Prostate gland (tissue), 2 donors: ENCODE data around the gene AGPS. TPM values are rescaled to one million over a fixed set of nuclear protein-coding genes. Genes with fewer than 3 reads are reported as not detected.

ENCODE experiments used
- DNase-seq: peaks from one replicate; pipeline ENCODE4 v3.0.0-alpha.2; 2019; ENCODE audit warnings: low spot score
- H3K27ac ChIP-seq, 2 donors: fragments of 200-600 bp; sonication (generic); 2 replicates each; pipeline ENCODE4 v1.5.1; 2017 to 2019
- H3K27me3 ChIP-seq: fragments of 200-600 bp; sonication (generic); replicated peaks from 2 replicates; pipeline ENCODE4 v1.5.1; 2019; ENCODE audit not compliant: insufficient read depth
- H3K36me3 ChIP-seq, 2 donors: fragments of 200-600 bp; sonication (generic); 1 replicate in 1 of 2; 2 replicates in 1 of 2; pipeline versions ENCODE4 v1.5.1 to v1.8.1; 2017 to 2019
- H3K4me1 ChIP-seq: fragments of 200-600 bp; sonication (generic); replicated peaks from 2 replicates; pipeline ENCODE4 v1.5.1; 2019
- H3K4me3 ChIP-seq, 2 donors: fragments of 200-600 bp; sonication (generic); 2 replicates each; pipeline ENCODE4 v1.5.1; 2017 to 2019
- H3K9me3 ChIP-seq: fragments of 200-600 bp; sonication (generic); 2 replicates; pipeline ENCODE4 v1.5.1; 2017
- POLR2A ChIP-seq: fragments of 450-650 bp; IDR thresholded peaks from one replicate; pipeline ENCODE4 v1.6.1; 2016; ENCODE audit warnings: antibody characterized with exemption, mild to moderate bottlenecking
- POLR2AphosphoS5 ChIP-seq: sonication (generic); formaldehyde crosslinking; IDR thresholded peaks from one replicate; pipeline ENCODE4 v1.6.1; 2017; ENCODE audit warnings: antibody characterized with exemption
- WGBS: methylation state at CpG from one replicate; pipeline ENCODE4 v1.1.5; 2018; 5-methylcytosine and 5-hydroxymethylcytosine counted together
- intact Hi-C: fragments of 100-400 bp; cut with DNase I; formaldehyde crosslinking; loops from one replicate; pipeline ENCODE4 v1.14.2; 2022
- total RNA-seq, 2 donors: library from RNA; depleted of rRNA; stranded (reverse); fragments of >200 nt; gene quantifications; one replicate each; pipeline ENCODE4 v1.1.0, GENCODE V29; 2016
- TF ChIP-seq, protein P1 (sequence below), 4 experiments: fragments of 200-600 bp in 2 of 4; fragments of 450-650 bp in 2 of 4; sonication (generic) in 2 of 4; IDR thresholded peaks; 1 replicate in 3 of 4; 2 replicates in 1 of 4; pipeline ENCODE4 v1.5.1; 2016 to 2019; ENCODE audit warnings: antibody characterized with exemption in 4 of 4, mild to moderate bottlenecking in 2 of 4, moderate library complexity in 2 of 4

The AGPS gene
- total RNA-seq, 2 donors from 2014 or later, result 17.2 to 50.3 TPM

DNA sequence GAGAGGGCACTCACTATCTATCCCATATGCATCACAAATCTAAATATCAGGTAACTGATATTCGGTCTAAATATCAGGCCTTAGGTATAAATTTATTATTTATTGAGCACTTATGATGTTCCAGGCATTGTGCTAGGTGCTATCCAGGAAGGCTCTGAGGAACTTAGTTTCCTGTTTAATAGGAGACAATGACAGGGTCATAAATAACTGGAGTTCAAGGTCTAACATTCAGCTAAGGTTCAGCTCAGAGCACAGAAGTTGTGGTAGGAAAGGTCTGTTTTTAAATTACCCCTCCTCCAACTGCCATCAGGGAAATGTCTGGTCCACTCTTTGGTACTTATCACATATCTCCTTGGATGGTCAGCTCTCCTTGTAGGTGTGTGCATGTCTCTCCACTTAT lies 193.6 kb downstream of the AGPS start:
- Histone ChIP-seq H3K9me3 (no peaks in the 10 kb centered on the region), H3K27ac (no peak overlapping the region), H3K4me3 (no peak overlapping the region), H3K36me3 (no peaks in the 10 kb centered on the region), H3K4me1 (no peaks in the 10 kb centered on the region), H3K27me3 (no peaks in the 10 kb centered on the region)
- intact Hi-C loops, result no loop called here
- DNase-seq, result no peak
- TF ChIP-seq POLR2A, result no peak
- TF ChIP-seq, protein P1, sequence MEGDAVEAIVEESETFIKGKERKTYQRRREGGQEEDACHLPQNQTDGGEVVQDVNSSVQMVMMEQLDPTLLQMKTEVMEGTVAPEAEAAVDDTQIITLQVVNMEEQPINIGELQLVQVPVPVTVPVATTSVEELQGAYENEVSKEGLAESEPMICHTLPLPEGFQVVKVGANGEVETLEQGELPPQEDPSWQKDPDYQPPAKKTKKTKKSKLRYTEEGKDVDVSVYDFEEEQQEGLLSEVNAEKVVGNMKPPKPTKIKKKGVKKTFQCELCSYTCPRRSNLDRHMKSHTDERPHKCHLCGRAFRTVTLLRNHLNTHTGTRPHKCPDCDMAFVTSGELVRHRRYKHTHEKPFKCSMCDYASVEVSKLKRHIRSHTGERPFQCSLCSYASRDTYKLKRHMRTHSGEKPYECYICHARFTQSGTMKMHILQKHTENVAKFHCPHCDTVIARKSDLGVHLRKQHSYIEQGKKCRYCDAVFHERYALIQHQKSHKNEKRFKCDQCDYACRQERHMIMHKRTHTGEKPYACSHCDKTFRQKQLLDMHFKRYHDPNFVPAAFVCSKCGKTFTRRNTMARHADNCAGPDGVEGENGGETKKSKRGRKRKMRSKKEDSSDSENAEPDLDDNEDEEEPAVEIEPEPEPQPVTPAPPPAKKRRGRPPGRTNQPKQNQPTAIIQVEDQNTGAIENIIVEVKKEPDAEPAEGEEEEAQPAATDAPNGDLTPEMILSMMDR (IDR thresholded peaks at IDR 0.05), result no peak
- no peak for TF ChIP-seq POLR2AphosphoS5
- 75% methylated on average over 1 of the region's 1 CpG for WGBS

DNA sequence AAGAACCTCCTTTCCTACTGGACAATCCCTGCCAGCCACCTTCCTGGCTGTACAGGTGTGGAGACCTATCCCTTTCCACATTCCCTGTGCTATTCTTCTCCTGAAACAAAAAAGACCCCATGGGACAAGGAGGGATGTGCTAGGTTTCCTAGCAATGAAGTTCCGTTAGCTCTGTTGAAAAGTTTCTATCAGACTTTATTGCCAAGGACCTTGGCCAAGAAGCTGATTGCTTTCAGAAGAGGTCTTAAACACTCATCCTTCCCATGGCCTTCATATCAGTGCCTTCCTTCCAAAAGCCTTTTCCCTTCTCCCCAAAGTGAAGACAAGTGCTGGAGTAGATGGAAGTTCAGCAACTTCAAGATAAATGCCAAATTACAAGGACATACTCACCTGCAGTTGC lies 194.8 kb downstream of the AGPS start:
- Histone ChIP-seq H3K27ac (no peak overlapping the region), H3K36me3 (no peaks in the 10 kb centered on the region), H3K4me1 (no peaks in the 10 kb centered on the region), H3K4me3 (no peak overlapping the region), H3K27me3 (no peaks in the 10 kb centered on the region), H3K9me3 (no peaks in the 10 kb centered on the region)
- DNase-seq, result no peak
- TF ChIP-seq POLR2AphosphoS5, result no peak
- TF ChIP-seq POLR2A, result no peak
- TF ChIP-seq, protein P1 (IDR thresholded peaks at IDR 0.05), result no peak
- intact Hi-C loops, result no loop called here
- 89% methylated on average over 1 of the region's 1 CpG for WGBS

DNA sequence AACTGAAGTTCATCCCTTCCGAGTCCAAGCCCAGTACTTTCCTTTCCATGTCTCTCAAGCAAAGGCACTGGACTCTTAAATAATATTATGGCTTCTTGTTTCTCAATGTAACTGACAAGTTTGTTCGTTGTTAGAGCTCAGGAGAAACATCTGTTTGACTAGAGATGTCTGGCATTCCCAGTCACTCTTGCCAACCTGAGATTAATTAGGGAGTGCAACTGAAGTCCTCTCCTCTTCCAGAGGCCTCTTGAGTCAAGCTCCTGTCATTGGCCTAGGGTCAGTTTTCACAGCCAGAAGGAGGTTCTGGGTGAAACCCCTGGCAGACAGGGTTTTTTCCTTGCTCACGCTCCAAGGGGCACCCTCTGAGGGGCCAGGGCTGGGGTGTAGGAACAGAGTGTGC lies 196.1 kb downstream of the AGPS start:
- TF ChIP-seq POLR2A (no peak), POLR2AphosphoS5 (no peak)
- TF ChIP-seq, protein P1 (IDR thresholded peaks at IDR 0.05), result no peak
- Histone ChIP-seq H3K9me3 (no peaks in the 10 kb centered on the region), H3K27ac (no peak overlapping the region), H3K4me1 (no peaks in the 10 kb centered on the region), H3K4me3 (no peak overlapping the region), H3K27me3 (no peaks in the 10 kb centered on the region), H3K36me3 (no peaks in the 10 kb centered on the region)
- 73% methylated on average over 3 of the region's 3 CpGs for WGBS
- no peak for DNase-seq
- intact Hi-C loops, result no loop called here

DNA sequence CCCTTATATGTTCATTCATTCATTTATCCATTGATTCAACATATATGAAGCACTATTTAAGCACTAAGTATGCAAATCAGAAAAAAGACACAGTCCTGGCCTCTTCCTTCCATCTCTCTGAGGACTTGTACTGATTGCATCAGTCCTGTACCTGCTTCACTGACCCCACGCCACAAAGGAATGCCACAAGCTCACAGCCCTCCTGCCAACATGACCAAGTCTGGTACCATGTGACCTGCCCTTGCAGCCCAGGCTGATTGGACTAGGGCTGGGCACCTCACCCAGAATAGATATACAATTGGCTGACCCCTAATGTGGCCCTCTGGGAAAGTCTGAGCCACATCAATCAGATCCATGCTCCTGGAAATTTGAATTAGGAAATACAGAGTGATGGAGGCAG lies 196.6 kb downstream of the AGPS start:
- Histone ChIP-seq H3K36me3 (no peaks in the 10 kb centered on the region), H3K4me3 (no peak overlapping the region), H3K9me3 (no peaks in the 10 kb centered on the region), H3K27me3 (no peaks in the 10 kb centered on the region), H3K27ac (no peak overlapping the region), H3K4me1 (no peaks in the 10 kb centered on the region)
- no peak for TF ChIP-seq POLR2AphosphoS5
- TF ChIP-seq, protein P1 (IDR thresholded peaks at IDR 0.05), result no peak
- no peak for TF ChIP-seq POLR2A
- no peak for DNase-seq
- intact Hi-C loops, result no loop called here
- 96% methylated on average over 1 of the region's 1 CpG for WGBS

DNA sequence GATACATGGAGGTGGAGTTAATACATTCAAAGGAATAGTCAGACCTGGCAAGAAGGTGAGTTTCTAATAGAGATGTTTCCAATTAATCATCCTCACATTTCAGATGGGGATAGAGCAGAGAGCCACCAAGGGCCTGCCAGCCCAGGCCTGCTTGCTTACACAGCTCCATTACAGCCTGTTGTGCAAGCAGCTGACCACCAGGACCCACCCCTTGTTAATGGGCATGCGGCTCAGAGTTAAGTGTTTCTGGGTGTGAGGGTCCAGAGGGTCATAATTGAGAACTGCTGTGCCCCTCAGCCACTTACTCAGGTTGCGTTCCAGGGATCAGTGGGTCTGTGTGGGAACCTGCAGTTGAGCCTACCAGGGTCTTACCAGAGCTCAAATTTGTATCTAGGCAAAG lies 199.8 kb downstream of the AGPS start:
- H3K27me3 ChIP-seq, result no peaks in the 10 kb centered on the region
- H3K27ac ChIP-seq, result no peak overlapping the region
- H3K4me1 ChIP-seq, result no peaks in the 10 kb centered on the region
- no peak for DNase-seq
- TF ChIP-seq, protein P1 (IDR thresholded peaks at IDR 0.05), result no peak
- TF ChIP-seq POLR2A (no peak), POLR2AphosphoS5 (no peak)
- intact Hi-C loops, result no loop called here
- H3K4me3 ChIP-seq, result no peak overlapping the region
- no peaks in the 10 kb centered on the region for H3K36me3 ChIP-seq
- 94% methylated on average over 2 of the region's 2 CpGs for WGBS
- no peaks in the 10 kb centered on the region for H3K9me3 ChIP-seq
